GM08714 (cell line): ENCODE data around the gene GART.
A peak's percentile ranks its signal among the peaks of the same experiment; 100 is the strongest.
"Not testable (repeated sequence)": the region's sequence is repeated elsewhere in the genome, so short reads cannot be mapped to it uniquely, and the experiment has no call there.

Source experiments
- H3K4me3 ChIP-seq: fragments of 200-500 bp; sonication (Bioruptor generic); 2 replicates; pipeline ENCODE4 v1.5.1; 2014; ENCODE audit warnings: mild to moderate bottlenecking, low read length, inconsistent platforms
- ZNF274 ChIP-seq: IDR thresholded peaks from 2 replicates; pipeline ENCODE4 v1.6.1; 2012; ENCODE audit warnings: mild to moderate bottlenecking, low read depth, low read length

Gene GART

GRCh38 chr21:33541756-33542639 is at the start of gene GART:
Gene GART (minus strand): TSS chr21:33542117. CDS start chr21:33539315, 2,802 bp downstream.
- peak within 1 kb of the TSS; percentile 85 for H3K4me3 ChIP-seq
- TF ChIP-seq ZNF274, result no peak

- peak within 1 kb of the TSS; percentile 93 for H3K4me3 ChIP-seq
- no peak for TF ChIP-seq ZNF274
Measured at GRCh38 chr21:33588485-33589335, 46.8 kb upstream of the GART start, which contains the start of gene DONSON. Gene DONSON (minus strand): TSS chr21:33588684. CDS start chr21:33588641, 43 bp downstream.

- H3K4me3 ChIP-seq, result peak overlapping the region; percentile 93
- no peak for TF ChIP-seq ZNF274
Measured at GRCh38 chr21:33587792-33588484, 46.0 kb upstream of the GART start.

- TF ChIP-seq ZNF274, result no peak
- peak overlapping the region; percentile 93 for H3K4me3 ChIP-seq
Measured at GRCh38 chr21:33586927-33587326, 45.0 kb upstream of the GART start.

GRCh38 chr21:33584455-33584854 is 42.5 kb upstream of the GART start:
- no peak for TF ChIP-seq ZNF274
- no peak overlapping the region for H3K4me3 ChIP-seq

- no peak for TF ChIP-seq ZNF274
- H3K4me3 ChIP-seq, result no peak overlapping the region
Measured at GRCh38 chr21:33578959-33579542, 37.1 kb upstream of the GART start.

GRCh38 chr21:33578214-33578613 is 36.3 kb upstream of the GART start:
- H3K4me3 ChIP-seq, result no peak overlapping the region
- no peak for TF ChIP-seq ZNF274

- not testable (repeated sequence) for H3K4me3 ChIP-seq
Measured at GRCh38 chr21:33576741-33577141, 34.8 kb upstream of the GART start.

GRCh38 chr21:33572350-33572749 is 30.4 kb upstream of the GART start:
- no peak for TF ChIP-seq ZNF274
- H3K4me3 ChIP-seq, result no peak overlapping the region

- H3K4me3 ChIP-seq, result no peak overlapping the region
- TF ChIP-seq ZNF274, result no peak
Measured at GRCh38 chr21:33569991-33570390, 28.1 kb upstream of the GART start.

- no peak for TF ChIP-seq ZNF274
- no peak overlapping the region for H3K4me3 ChIP-seq
Measured at GRCh38 chr21:33568448-33568847, 26.5 kb upstream of the GART start.

- no peak for TF ChIP-seq ZNF274
- no peak overlapping the region for H3K4me3 ChIP-seq
Measured at GRCh38 chr21:33567914-33568313, 26.0 kb upstream of the GART start.

GRCh38 chr21:33566514-33566913 is 24.6 kb upstream of the GART start:
- H3K4me3 ChIP-seq, result no peak overlapping the region
- TF ChIP-seq ZNF274, result no peak

GRCh38 chr21:33562389-33562788 is 20.5 kb upstream of the GART start:
- no peak overlapping the region for H3K4me3 ChIP-seq
- TF ChIP-seq ZNF274, result no peak

GRCh38 chr21:33561373-33561772 is 19.5 kb upstream of the GART start:
- H3K4me3 ChIP-seq, result no peak overlapping the region
- TF ChIP-seq ZNF274, result no peak
